ENCODE measurements around the gene GSDME.

- TF ChIP-seq CTCF (IDR thresholded peaks at IDR 0.05; ENCODE audit: poor library complexity) (no peak), EZH2 (IDR thresholded peaks at IDR 0.05; ENCODE audit: borderline replicate concordance) (no peak)
These were observed 47.5 kb downstream of the GSDME start for GRCh38 chr7:24709585-24710360.
